ENCODE measurements around the gene CTCF. TPM values are rescaled to one million over a fixed set of nuclear protein-coding genes. Genes with fewer than 3 reads are reported as not detected.

CTCF gene
- total and polyA plus RNA-seq, 2 donors from 2014 or later: 20.4 to 42.6 TPM

DNA sequence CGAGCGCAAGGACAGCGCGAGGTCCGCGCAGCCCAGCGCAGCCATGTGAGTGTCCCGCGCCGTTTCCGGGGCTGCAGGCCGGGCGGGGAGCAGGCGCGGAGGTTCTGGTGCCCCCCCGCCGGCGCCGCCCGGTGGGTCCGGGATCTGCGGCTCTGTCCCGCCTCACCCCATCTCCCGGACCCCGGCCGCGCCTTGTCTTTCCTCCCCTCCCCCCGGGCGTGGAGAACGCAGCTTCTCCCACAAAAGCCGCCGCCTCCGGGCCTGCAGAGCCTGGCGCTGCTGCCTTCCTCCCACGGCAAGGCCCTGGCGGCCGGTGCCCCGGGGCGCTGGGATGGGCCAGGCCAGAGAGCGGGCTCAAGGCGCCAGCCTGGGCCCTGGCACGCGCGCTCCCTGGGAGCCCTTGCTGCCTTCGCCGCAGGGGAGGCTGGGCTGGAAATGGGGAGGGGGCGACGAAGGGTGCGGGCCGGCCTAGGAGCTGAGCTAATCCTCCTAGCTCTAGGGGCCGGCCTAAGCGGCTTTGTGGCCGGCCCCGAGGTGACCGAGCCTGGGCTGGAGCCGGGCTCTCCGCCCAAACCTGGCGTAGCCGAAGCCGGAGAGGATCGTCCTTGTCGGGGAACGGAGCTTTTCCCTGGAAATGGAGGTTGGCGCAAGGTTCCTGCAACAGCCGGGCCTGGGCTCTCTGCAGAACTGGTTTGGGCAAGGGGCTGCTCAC is 33.3 kb upstream of the CTCF start:
- intact Hi-C loops (cut with DNase I): no loop called here
- peak; percentile 55 to 90 (median 75) for DNase-seq

DNA sequence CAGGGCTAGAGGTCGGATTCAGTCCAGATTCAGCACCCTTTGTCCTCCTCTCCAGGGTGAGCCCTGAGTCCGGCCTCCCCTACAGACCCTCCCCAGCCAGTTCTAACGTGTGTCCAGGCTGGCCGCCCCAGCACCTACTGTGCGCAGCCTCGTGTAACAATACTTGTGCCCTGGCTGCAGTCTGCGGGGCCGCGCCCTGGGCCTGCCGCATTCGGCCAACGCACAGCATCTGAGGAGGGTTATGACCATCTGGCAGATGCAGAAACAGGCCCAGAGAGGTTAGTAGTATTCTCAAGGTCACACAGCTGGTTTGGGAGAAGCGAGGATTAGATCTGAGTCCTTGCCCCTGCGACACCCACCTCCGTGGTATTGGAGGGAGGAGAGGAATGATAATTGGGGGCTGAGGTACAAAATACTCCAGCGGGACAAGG is 32.7 kb upstream of the CTCF start:
- H3K9ac ChIP-seq (ENCODE audit: low read length in 3 of 3): peak overlapping the region; percentile 57 to 100 (median 59)
- no peaks in the 10 kb centered on the region for H3K27me3 ChIP-seq (ENCODE audit: control insufficient read depth, insufficient read depth, low read length)
- TF ChIP-seq, protein P1, sequence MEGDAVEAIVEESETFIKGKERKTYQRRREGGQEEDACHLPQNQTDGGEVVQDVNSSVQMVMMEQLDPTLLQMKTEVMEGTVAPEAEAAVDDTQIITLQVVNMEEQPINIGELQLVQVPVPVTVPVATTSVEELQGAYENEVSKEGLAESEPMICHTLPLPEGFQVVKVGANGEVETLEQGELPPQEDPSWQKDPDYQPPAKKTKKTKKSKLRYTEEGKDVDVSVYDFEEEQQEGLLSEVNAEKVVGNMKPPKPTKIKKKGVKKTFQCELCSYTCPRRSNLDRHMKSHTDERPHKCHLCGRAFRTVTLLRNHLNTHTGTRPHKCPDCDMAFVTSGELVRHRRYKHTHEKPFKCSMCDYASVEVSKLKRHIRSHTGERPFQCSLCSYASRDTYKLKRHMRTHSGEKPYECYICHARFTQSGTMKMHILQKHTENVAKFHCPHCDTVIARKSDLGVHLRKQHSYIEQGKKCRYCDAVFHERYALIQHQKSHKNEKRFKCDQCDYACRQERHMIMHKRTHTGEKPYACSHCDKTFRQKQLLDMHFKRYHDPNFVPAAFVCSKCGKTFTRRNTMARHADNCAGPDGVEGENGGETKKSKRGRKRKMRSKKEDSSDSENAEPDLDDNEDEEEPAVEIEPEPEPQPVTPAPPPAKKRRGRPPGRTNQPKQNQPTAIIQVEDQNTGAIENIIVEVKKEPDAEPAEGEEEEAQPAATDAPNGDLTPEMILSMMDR (IDR thresholded peaks at IDR 0.05; ENCODE audit: borderline replicate concordance, extremely low read depth, insufficient read depth): no peak
- H3K4me3 ChIP-seq (ENCODE audit: low read length in 3 of 3): peak overlapping the region; percentile 70 to 97 (median 74)
- H3K36me3 ChIP-seq (ENCODE audit: control insufficient read depth in 2 of 3, insufficient read depth in 3 of 3, low read length in 3 of 3): no peaks in the 10 kb centered on the region
- H3K9me3 ChIP-seq (ENCODE audit: control insufficient read depth in 2 of 3, insufficient read depth in 1 of 3, low read length in 3 of 3): no peaks in the 10 kb centered on the region
- H3K27ac ChIP-seq (ENCODE audit: low read depth in 2 of 2, low read length in 2 of 2): peak overlapping the region; percentile 93 to 97
- intact Hi-C loops (cut with DNase I): no loop called here
- FAIRE-seq (no peak), DNase-seq (peak in 1 of 5 donors; percentile 37)
- H3K4me1 ChIP-seq (ENCODE audit: control insufficient read depth in 2 of 3, insufficient read depth in 2 of 3, low read depth in 1 of 3, low read length in 3 of 3): peaks cover 0 to 28% (median 17%) of the 10 kb centered on the region in 3 donors

More for the DNA sequence above, 33.3 kb upstream of the CTCF start:
- Histone ChIP-seq H3K36me3 (ENCODE audit: control insufficient read depth in 2 of 3, insufficient read depth in 3 of 3, low read length in 3 of 3) (no peaks in the 10 kb centered on the region), H3K27ac (ENCODE audit: low read depth in 2 of 2, low read length in 2 of 2) (peak overlapping the region; percentile 93 to 97), H3K9ac (ENCODE audit: low read length in 3 of 3) (peak overlapping the region; percentile 57 to 100 (median 59)), H3K9me3 (ENCODE audit: control insufficient read depth in 2 of 3, insufficient read depth in 1 of 3, low read length in 3 of 3) (no peaks in the 10 kb centered on the region), H3K4me3 (ENCODE audit: low read length in 3 of 3) (peak overlapping the region; percentile 70 to 97 (median 74)), H3K4me1 (ENCODE audit: control insufficient read depth in 2 of 3, insufficient read depth in 2 of 3, low read depth in 1 of 3, low read length in 3 of 3) (peaks cover 0 to 28% (median 17%) of the 10 kb centered on the region in 3 donors), H3K27me3 (ENCODE audit: control insufficient read depth, insufficient read depth, low read length) (no peaks in the 10 kb centered on the region)
- TF ChIP-seq, protein P1 (IDR thresholded peaks at IDR 0.05; ENCODE audit: borderline replicate concordance, extremely low read depth, insufficient read depth): no peak
- FAIRE-seq: no peak

DNA sequence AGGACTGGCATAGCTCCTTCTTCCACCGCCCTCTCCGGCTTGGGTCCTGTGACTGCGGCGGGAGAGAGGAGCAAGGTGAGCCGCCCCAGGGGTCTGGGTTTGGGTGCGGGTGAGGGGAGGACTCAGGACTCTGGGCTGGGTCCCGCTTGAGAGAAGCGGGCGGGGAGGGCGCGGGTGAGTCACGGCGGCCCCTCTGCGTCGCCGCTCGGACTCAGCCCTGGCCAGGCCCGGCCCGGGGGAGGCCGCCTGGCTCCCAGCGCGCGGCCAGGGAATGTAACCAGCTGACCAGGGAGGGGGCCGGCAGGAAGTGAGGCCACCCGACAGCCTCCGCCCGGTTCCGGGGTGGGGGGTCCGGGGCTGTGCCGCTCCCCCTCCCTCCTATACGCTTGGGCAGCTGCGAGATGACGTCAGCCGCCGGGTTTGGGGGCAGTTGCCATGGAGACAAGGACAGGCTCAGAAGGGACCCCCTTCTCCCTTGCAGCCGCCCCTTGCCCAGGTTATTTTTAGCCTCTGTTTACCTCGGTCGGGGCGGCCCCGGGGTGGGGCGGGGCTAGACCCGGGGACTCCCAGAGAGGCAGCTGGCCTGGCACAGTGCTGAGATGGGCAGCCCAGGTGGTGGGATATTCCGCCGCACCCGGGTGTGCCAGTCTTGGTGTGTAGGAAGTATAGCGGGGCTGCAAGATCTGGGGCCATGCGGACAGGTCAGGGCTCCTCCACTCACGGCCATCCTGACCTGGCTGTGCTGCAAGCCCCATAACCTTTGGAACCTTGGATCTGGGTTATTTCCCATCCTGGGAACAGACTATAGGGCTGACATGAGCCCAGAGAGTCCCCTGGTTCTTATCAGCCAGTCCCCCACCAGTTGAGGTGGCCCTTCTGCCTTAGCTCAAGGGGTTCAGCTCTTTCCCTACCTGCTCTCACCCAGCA is 32.0 kb upstream of the CTCF start:
- peak overlapping the region; percentile 70 to 97 (median 74) for H3K4me3 ChIP-seq (ENCODE audit: low read length in 3 of 3)
- H3K27me3 ChIP-seq (ENCODE audit: control insufficient read depth, insufficient read depth, low read length): no peaks in the 10 kb centered on the region
- H3K27ac ChIP-seq (ENCODE audit: low read depth in 2 of 2, low read length in 2 of 2): peak overlapping the region; percentile 93 to 97
- H3K9me3 ChIP-seq (ENCODE audit: control insufficient read depth in 2 of 3, insufficient read depth in 1 of 3, low read length in 3 of 3): no peaks in the 10 kb centered on the region
- intact Hi-C loops (cut with DNase I): no loop called here
- FAIRE-seq (no peak), DNase-seq (peak; percentile 74 to 96 (median 90))
- TF ChIP-seq, protein P1 (IDR thresholded peaks at IDR 0.05; ENCODE audit: borderline replicate concordance, extremely low read depth, insufficient read depth): no peak
- no peaks in the 10 kb centered on the region for H3K36me3 ChIP-seq (ENCODE audit: control insufficient read depth in 2 of 3, insufficient read depth in 3 of 3, low read length in 3 of 3)
- H3K9ac ChIP-seq (ENCODE audit: low read length in 3 of 3): peak overlapping the region; percentile 59 to 100 (median 72)
- peaks cover 0 to 28% (median 17%) of the 10 kb centered on the region in 3 donors for H3K4me1 ChIP-seq (ENCODE audit: control insufficient read depth in 2 of 3, insufficient read depth in 2 of 3, low read depth in 1 of 3, low read length in 3 of 3)
